Raji (cell line): ENCODE measurements around the gene SLC9A4.

Source experiments
- POLR2A ChIP-seq: IDR thresholded peaks from 2 replicates; pipeline ENCODE4 v1.6.1; 2011; ENCODE audit warnings: low read depth, low read length, control low read depth; ENCODE audit not compliant: insufficient read depth

Gene SLC9A4

DNA sequence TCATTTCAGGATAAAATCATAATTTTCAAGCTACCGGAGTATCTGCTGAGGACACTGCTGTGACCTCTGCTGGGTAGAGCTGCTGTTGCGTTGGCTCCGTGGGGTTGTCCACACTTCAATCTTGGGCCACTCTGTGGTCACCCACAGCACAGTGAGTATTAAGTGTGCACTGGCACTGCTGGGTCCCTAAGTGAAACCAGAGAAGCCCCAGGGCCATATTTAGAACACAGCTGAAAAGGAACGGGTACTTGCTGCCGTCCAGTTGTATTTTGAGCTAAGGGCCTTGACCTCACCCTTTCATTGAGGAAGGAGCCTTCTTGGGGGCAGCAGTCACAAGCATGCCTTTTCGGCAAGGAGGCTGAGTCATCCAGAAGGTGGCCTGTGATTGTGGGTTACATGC is 10.1 kb downstream of the SLC9A4 start:
- TF ChIP-seq POLR2A = no peak

DNA sequence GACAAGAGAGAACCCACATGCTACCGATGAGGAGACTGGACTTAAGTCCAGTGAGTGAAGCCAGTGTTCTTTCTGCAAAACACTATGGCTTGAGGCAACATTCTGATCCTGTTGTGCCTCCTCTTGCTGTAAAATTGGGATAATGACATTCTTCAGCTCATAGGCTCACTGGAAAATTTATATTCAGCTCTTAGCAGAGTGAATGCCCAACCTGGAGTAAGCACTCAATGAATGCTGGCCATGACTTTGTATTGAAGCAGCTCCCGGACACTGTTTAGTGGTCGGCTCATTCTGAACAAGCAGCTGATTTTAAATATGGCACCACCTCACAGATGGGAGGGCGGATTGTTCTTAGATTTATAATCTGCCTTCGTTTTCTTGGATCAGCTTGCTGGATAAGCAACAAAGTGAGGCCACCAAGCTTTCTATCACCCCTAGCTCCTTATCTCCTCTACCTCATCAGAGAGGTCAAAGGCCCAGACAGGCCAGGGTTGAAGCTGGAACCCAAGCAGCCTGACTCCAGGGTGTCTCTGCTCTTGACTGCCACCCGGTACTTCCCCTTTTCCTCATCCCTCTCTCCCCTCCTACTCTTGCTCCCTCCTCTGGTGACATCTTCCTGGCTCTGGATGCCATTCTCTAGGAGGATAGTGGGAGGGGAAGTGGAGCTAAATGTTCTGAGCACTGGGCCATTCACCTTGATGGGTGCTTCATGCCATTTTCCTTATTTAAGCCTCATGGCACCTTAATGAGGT is 11.5 kb downstream of the SLC9A4 start:
- no peak for TF ChIP-seq POLR2A

GRCh38 chr2:102485147-102485785 is 12.2 kb downstream of the SLC9A4 start:
- no peak for TF ChIP-seq POLR2A

DNA sequence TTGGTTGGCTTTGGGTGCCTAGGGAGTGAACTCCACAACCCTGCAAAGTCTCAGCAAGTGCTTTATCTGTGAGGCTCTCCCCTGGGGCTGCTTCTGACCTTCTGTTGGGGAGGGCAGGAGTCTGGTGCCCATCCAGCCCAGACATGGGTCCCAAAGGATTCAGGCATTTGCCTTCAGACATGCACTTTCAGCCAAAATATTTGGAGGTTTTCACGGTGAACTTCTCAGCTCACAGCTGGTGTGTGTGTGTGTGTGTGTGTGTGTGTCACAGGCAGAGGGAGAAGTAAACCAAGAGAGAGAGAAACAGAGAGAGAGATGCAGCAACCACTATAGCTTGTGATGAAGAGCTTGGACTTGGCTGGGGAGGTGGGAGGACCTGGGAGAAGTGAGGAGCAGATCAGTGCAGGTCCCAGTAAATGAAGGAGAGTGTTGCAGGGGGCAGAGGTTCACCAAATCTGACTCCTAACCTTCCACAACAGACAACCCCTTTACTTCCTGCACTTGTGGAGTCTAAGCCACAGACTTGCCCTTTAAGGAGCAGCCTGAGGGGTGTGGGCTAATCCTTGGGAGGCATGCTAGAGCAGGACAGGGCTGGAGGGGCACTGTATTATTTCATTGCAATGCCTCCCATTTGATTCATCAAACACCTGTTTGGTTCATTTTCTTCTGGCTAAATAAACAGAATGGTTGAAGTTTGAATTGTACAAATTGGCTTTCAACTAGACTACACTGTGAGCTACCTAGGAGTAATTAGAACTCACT is 14.1 kb downstream of the SLC9A4 start:
- TF ChIP-seq POLR2A = no peak

DNA sequence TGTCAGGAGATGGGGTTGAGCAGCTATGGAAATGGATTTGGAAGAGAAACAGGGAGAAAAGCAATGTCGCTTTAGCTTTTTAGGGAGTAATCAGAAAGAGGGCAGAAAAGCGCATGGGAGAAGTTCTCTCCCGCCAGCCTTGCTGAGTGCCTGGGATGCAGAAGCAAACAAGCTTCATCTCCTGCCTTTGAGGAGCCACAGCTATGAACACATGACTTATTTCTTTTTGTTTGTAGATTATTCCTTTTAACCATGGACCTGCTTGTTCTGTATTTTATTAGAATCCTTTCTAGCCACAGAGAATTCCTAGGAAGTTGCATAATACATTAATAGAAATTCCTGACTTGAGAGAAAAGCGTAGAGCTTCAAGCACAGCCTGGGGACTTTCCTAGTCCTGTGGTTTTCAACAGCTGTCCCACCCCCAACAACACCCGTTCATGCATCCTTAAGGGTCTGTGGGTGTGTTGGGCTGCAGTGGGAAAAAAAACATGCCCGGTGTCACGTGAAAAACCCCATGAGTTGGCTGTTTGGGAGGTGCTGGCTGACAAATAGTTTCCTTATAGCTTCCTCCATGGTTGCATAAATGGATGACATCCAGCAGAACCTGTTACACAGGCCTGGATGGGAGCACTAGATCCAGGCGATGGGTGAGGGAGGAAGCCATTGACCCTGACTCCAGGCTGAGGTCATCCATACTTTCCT is 14.9 kb downstream of the SLC9A4 start:
- no peak for TF ChIP-seq POLR2A

- TF ChIP-seq POLR2A = no peak
Observed at GRCh38 chr2:102489646-102490045, 16.6 kb downstream of the SLC9A4 start.

DNA sequence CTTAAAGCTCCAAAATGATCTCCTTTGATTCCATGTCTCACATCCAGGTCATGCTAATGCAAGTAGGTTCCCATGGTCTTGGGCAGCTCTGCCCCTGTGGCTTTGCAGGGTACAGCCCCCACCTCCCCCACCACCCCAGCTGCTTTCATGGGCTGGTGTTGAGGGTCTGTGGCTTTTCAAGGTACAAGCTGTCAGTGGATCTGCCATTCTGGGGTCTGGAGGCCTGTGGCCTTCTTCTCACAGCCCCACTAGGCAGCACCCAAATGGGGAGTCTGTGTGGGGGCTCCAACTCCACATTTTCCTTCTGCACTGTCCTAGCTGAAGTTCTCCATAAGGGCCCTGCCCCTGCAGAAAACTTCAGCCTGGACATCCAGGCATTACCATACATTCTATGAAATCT is 19.0 kb downstream of the SLC9A4 start:
- TF ChIP-seq POLR2A = no peak

GRCh38 chr2:102494570-102494969 is 21.5 kb downstream of the SLC9A4 start:
- no peak for TF ChIP-seq POLR2A

- no peak for TF ChIP-seq POLR2A
Observed at GRCh38 chr2:102498414-102498813, 25.4 kb downstream of the SLC9A4 start.

- TF ChIP-seq POLR2A = no peak
Observed at GRCh38 chr2:102499558-102499957, 26.5 kb downstream of the SLC9A4 start.

- TF ChIP-seq POLR2A = no peak
Observed at GRCh38 chr2:102502576-102502975, 29.6 kb downstream of the SLC9A4 start.

- no peak for TF ChIP-seq POLR2A
Observed at GRCh38 chr2:102504833-102505232, 31.8 kb downstream of the SLC9A4 start.

GRCh38 chr2:102505290-102505689 is 32.3 kb downstream of the SLC9A4 start:
- TF ChIP-seq POLR2A = no peak

GRCh38 chr2:102506743-102507142 is 33.7 kb downstream of the SLC9A4 start:
- no peak for TF ChIP-seq POLR2A

DNA sequence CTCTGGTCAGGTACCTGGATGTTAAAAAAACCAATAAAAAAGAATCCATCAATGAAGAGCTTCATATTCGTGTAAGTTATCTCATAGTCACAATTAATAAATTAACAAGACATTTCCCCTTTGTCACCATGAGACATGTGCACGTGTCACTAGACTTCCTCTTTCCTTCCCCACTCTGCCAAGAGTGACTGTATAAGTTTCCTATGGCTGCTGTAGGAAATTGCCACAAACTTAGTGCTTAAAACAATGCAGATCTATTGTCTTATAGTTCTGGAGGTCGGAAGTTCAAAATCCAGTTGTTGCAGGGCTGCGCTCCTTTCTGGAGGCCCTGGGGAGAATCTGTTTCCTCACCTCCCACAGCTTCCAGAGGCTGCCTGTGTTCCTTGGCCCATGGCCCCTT is 35.8 kb downstream of the SLC9A4 start:
- TF ChIP-seq POLR2A = no peak
